HG03064 (cell line): Measurements from ENCODE around the gene YIPF7.

ENCODE experiments used
- ATAC-seq: cut with Tn5 transposase; IDR thresholded peaks from one replicate; pipeline ENCODE4 v1.9.1; 2021; ENCODE audit warnings: low read depth; ENCODE audit not compliant: unreplicated experiment

YIPF7 gene

DNA sequence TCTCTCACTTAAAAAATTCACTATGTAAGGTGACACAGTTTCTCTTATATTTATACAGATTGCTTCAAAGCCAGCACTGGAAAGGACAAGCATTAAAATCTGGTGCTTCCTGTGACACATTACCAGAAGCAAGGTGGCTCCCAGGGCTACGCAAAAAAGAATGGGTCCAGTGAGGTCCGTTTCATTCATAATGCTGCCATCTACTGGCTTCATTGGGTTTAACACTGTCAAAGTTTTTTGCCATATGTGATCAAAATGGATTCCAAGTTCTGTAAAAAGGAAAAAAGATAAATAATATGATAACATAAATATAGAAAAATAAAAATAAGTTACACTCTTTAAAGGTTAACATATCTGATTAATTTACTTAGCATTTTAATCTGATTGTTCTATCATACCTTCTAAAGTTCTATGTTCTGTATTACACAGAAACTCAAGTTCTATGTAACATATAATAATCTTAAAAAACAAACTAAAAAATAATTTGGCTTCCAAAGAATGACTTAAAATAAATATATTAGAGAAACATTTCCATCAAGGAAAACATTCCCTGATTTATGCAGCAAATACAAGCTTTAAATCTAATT is 22.1 kb downstream of the YIPF7 start:
- ATAC-seq = peak; percentile 98

- ATAC-seq = no peak
Measured at GRCh38 chr4:44623676-44624075, 27.7 kb downstream of the YIPF7 start.

DNA sequence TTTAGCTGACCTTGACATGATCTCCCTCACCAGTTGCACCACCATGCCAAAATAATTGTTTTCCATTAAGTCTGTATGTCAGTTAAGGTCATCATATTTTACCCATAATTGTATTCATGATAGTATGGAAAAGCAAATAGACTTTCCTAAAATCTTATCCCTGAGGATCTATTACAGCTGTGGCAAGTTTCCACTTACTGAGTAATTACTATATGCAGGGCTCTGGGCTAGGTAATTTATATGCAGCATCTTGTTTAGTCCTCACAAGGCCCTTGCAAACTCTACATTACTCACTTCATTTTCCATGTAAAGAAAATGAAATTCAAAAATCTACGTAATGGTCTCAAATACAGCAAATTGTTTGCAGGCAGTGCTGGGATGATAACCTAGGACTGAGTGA is 34.8 kb downstream of the YIPF7 start:
- ATAC-seq = no peak

- ATAC-seq = no peak
Measured at GRCh38 chr4:44583393-44583792, 68.0 kb downstream of the YIPF7 start.

DNA sequence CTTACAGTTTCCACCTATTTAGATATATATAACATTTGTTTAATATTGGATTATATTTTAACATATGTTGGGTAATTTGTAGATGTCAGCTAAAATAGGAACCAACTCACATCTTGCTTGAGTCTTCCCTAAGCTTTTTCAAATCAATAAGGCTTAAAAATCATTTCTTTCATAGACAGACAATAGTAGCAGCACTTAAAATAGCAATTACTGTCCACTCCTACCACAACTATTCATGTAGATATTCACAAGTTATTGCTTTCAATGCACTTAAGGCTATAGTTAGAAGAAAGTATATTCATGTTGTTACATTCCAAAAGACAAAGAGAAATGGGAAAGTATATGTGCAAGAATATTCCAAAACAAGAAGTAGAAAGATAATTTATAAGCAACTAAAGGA is 71.2 kb downstream of the YIPF7 start:
- ATAC-seq = no peak

GRCh38 chr4:44578954-44579353 is 72.5 kb downstream of the YIPF7 start:
- ATAC-seq = no peak
